KMS-11 (cell line): ENCODE measurements around the gene UBE2O.

Source experiments
- H2AFZ ChIP-seq: fragments of 200-600 bp; sonication (generic); 2 replicates; pipeline ENCODE4 v1.6.1; 2016; ENCODE audit warnings: antibody characterized with exemption, mixed run types, low read depth
- H3K27ac ChIP-seq: fragments of 200-600 bp; sonication (generic); 2 replicates; pipeline ENCODE4 v1.6.1; 2016; ENCODE audit warnings: mild to moderate bottlenecking, mixed run types
- H3K27me3 ChIP-seq: fragments of 200-600 bp; sonication (generic); 2 replicates; pipeline ENCODE4 v1.6.1; 2017; ENCODE audit warnings: mild to moderate bottlenecking, low read depth, mixed run types, moderate library complexity; ENCODE audit not compliant: insufficient read depth
- H3K36me3 ChIP-seq: fragments of 200-600 bp; sonication (generic); 2 replicates; pipeline ENCODE4 v1.6.1; 2017; ENCODE audit warnings: mild to moderate bottlenecking, mixed run types; ENCODE audit not compliant: insufficient read depth
- H3K4me1 ChIP-seq: fragments of 200-600 bp; sonication (generic); 2 replicates; pipeline ENCODE4 v1.6.1; 2016; ENCODE audit warnings: mild to moderate bottlenecking, low read depth, mixed run types; ENCODE audit not compliant: poor library complexity, severe bottlenecking
- H3K4me2 ChIP-seq: fragments of 200-600 bp; sonication (generic); 2 replicates; pipeline ENCODE4 v1.7.0; 2016; ENCODE audit warnings: mild to moderate bottlenecking, mixed run types
- H3K4me3 ChIP-seq: fragments of 200-600 bp; sonication (generic); IDR thresholded peaks from 2 replicates; pipeline ENCODE4 v1.6.1; 2017; ENCODE audit warnings: low read depth, low read length, mixed read lengths; ENCODE audit not compliant: insufficient read depth
- H3K79me2 ChIP-seq: fragments of 200-600 bp; sonication (generic); 2 replicates; pipeline ENCODE4 v1.6.1; 2016; ENCODE audit warnings: low read depth, mixed run types; ENCODE audit not compliant: insufficient read depth
- H3K9ac ChIP-seq: fragments of 200-600 bp; sonication (generic); 2 replicates; pipeline ENCODE4 v1.6.1; 2016; ENCODE audit warnings: mild to moderate bottlenecking, mixed run types
- H4K20me1 ChIP-seq: fragments of 200-600 bp; sonication (generic); 2 replicates; pipeline ENCODE4 v1.6.1; 2016; ENCODE audit warnings: mild to moderate bottlenecking, mixed run types; ENCODE audit not compliant: insufficient read depth
- TF ChIP-seq, protein P1 (sequence below): fragments of 200-600 bp; sonication (generic); conservative IDR thresholded peaks from 2 replicates; pipeline ENCODE4 v1.6.1; 2017; ENCODE audit warnings: low read depth, mild to moderate bottlenecking, antibody characterized with exemption, low read length, moderate library complexity, mixed read lengths

Gene UBE2O

DNA sequence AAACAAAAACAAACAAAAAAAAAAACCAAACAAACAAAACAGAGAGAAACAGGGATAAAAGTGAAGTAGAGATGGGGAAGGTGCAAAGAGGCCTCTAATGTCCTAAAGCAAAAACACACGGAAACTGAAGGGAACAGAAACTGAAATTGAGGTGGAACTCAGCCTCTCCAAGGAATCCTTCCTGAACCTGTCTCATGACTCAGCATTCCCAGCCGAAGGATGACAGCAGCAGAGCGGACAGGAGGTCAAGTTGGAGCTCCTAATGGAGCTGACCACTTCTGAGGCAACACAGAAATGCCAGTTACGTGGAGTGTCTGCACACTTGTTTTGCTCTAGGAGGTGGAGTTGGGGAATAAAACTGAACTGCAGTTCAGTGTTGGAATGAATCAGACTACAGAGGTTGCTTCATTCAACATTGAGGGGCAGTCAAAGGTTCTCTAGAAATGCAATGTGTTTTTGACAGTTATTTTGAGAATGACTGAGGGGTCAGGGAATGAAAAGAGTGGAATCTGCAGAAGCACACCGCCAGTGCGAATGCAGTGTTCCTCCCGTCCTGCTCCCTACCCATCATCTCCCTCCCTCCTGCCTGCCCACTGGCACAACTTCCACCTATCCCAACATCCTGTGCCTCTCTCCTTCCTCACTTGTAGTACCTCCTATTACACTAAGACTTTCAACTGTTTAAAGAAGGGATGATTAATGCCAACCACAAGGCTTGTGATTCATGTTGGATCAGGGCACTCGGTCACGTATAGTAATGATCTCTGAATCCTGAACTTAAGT lies 6.3 kb downstream of the UBE2O start:
- TF ChIP-seq, protein P1, sequence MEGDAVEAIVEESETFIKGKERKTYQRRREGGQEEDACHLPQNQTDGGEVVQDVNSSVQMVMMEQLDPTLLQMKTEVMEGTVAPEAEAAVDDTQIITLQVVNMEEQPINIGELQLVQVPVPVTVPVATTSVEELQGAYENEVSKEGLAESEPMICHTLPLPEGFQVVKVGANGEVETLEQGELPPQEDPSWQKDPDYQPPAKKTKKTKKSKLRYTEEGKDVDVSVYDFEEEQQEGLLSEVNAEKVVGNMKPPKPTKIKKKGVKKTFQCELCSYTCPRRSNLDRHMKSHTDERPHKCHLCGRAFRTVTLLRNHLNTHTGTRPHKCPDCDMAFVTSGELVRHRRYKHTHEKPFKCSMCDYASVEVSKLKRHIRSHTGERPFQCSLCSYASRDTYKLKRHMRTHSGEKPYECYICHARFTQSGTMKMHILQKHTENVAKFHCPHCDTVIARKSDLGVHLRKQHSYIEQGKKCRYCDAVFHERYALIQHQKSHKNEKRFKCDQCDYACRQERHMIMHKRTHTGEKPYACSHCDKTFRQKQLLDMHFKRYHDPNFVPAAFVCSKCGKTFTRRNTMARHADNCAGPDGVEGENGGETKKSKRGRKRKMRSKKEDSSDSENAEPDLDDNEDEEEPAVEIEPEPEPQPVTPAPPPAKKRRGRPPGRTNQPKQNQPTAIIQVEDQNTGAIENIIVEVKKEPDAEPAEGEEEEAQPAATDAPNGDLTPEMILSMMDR, result no peak
- no peaks in the 10 kb centered on the region for H3K36me3 ChIP-seq
- H3K4me3 ChIP-seq, result no peak overlapping the region
- H4K20me1 ChIP-seq, result peaks cover 37% of the 10 kb centered on the region
- H3K4me1 ChIP-seq, result peaks cover 70% of the 10 kb centered on the region
- H3K27me3 ChIP-seq, result no peaks in the 10 kb centered on the region
- no peak overlapping the region for H2AFZ ChIP-seq
- H3K79me2 ChIP-seq, result peaks cover 98% of the 10 kb centered on the region
- no peak overlapping the region for H3K4me2 ChIP-seq
- H3K9ac ChIP-seq, result no peak overlapping the region
- no peak overlapping the region for H3K27ac ChIP-seq

DNA sequence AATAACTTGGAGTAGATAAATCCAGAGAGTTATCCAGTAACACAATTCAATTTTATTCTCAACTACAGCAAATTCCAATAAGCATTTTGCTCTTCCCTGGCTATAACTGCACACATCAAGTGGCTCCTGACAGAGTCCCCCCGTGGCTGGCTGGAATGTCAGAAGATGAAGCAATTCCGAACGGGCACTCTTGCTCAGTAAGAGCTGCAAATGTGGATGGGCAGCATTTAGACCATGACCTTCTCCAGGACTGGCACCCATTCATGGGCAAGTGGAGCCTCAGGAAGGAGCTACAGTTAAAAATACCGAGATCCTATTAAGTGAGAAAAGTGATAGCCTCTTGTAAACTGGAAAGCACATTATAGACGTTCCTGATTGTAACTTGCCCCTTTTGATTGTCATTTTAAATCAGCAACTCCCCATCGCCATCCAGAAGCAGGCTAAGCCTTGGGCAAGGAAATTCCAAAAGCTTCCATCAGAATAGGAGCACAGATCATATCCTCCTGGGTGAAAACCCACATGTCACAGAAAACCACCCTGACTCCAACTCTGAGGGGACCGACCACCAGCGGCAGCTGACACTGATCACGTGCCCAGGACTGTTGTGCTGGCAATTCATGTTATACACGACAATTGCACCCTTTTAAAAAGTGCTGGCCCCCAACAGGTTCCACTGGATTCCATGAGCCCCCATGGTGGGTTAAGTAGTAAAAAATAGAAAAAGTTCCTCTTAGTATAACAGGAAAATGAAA lies 7.1 kb downstream of the UBE2O start:
- Histone ChIP-seq H3K27me3 (no peaks in the 10 kb centered on the region), H3K4me2 (no peak overlapping the region), H3K4me3 (no peak overlapping the region), H2AFZ (no peak overlapping the region), H3K27ac (no peak overlapping the region), H3K36me3 (no peaks in the 10 kb centered on the region), H4K20me1 (peaks cover 37% of the 10 kb centered on the region), H3K4me1 (peaks cover 62% of the 10 kb centered on the region), H3K79me2 (peaks cover 98% of the 10 kb centered on the region), H3K9ac (no peak overlapping the region)
- TF ChIP-seq, protein P1, result no peak

DNA sequence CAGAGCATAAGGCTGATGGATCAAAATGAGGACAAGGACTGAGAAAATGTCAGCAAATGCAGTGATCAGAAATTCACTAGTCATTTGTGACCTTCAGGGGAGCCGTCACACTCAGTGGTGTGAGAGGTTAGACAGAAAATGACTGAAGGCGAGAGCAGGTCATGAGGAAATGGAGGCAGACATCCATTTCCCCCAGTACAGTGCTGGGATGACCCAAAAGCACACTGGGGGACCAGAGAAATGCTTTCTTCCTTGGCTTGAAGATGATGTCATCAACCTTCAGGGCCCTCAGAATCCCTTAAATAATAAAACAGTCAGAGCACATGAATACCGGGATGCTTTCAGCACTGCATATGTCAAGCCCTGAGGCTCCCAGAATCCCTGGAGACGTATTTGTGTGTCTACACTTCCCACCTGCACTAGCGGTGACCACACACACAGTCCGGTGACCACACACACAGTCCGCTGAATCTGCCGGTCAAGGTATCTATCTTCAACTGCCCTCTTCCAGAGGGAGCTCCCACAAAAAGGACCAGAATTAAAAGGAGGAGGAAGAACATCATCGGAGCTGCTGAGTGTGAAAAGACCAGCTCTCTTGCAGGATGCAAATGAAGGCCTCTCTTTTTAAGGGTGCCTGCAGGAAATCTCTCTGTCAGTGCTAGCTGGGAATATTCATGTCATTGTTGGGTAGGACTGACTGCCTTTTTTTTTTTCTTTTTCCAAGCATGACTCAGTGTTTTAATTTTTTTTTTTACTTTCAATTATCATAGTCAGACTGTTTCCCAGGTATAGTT lies 8.2 kb downstream of the UBE2O start:
- Histone ChIP-seq H3K4me2 (no peak overlapping the region), H3K4me1 (peaks cover 60% of the 10 kb centered on the region), H3K9ac (no peak overlapping the region), H3K4me3 (no peak overlapping the region), H4K20me1 (peaks cover 35% of the 10 kb centered on the region), H3K27me3 (no peaks in the 10 kb centered on the region), H3K27ac (no peak overlapping the region), H2AFZ (no peak overlapping the region), H3K79me2 (peaks cover 98% of the 10 kb centered on the region), H3K36me3 (no peaks in the 10 kb centered on the region)
- TF ChIP-seq, protein P1, result no peak
